Neural cell (in vitro differentiated cells): ENCODE measurements around the gene CRYM.

ENCODE experiments used
- EP300 ChIP-seq: fragments of 450-650 bp; conservative IDR thresholded peaks from 2 replicates; pipeline ENCODE4 v1.6.1; 2014; ENCODE audit warnings: antibody characterized with exemption, mild to moderate bottlenecking, moderate library complexity; ENCODE audit not compliant: poor library complexity, severe bottlenecking
- EZH2 ChIP-seq: fragments of 200-600, 300-800 bp; shearing (Covaris generic), sonication (generic); IDR thresholded peaks from 2 replicates; pipeline ENCODE4 v1.6.1; 2014; ENCODE audit warnings: antibody characterized with exemption, low read length, borderline replicate concordance, mild to moderate bottlenecking; ENCODE audit not compliant: insufficient read depth, poor library complexity, severe bottlenecking
- MXI1 ChIP-seq: fragments of 450-650 bp; conservative IDR thresholded peaks from 2 replicates; pipeline ENCODE4 v1.6.1; 2014; ENCODE audit warnings: antibody characterized with exemption, mild to moderate bottlenecking; ENCODE audit not compliant: poor library complexity, severe bottlenecking
- POLR2AphosphoS5 ChIP-seq: IDR thresholded peaks from 2 replicates; pipeline ENCODE4 v1.6.1; 2012
- RAD21 ChIP-seq: fragments of 450-650 bp; conservative IDR thresholded peaks from 2 replicates; pipeline ENCODE4 v1.6.1; 2014; ENCODE audit warnings: antibody characterized with exemption, mild to moderate bottlenecking, moderate library complexity
- SMC3 ChIP-seq: fragments of 450-650 bp; conservative IDR thresholded peaks from 2 replicates; pipeline ENCODE4 v1.6.1; 2014; ENCODE audit warnings: antibody characterized with exemption, mild to moderate bottlenecking, moderate library complexity; ENCODE audit not compliant: poor library complexity
- TAF1 ChIP-seq: IDR thresholded peaks from 2 replicates; pipeline ENCODE4 v1.6.1; 2012; ENCODE audit warnings: low read depth
- TF ChIP-seq, protein P1 (sequence below): fragments of 450-650 bp; IDR thresholded peaks from 2 replicates; pipeline ENCODE4 v1.5.1; 2014; ENCODE audit warnings: antibody characterized with exemption, mild to moderate bottlenecking, moderate library complexity; ENCODE audit not compliant: poor library complexity, severe bottlenecking
- TF ChIP-seq, protein P2 (sequence below): IDR thresholded peaks from 2 replicates; pipeline ENCODE4 v1.6.1; 2012; ENCODE audit warnings: borderline replicate concordance

DNA sequence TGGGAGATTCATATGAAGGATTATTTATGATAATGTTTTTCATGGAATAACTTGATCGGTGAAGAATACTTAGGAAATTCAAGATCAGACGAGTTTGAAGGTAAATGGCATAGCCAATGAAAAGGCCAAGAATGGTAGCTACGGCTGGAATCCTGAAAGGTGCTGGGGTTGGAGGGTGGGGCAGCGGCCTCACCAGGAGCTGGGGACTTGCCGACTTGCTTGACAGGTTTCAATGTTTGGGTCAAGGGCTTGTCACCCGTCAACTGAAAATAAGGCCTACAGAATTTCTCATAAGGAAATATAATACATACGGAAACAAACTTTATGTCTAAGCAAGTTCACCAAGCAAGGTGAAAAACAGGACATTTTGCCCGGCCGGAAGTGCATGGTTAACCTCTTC lies 9.9 kb downstream of the CRYM start:
- TF ChIP-seq, protein P1, sequence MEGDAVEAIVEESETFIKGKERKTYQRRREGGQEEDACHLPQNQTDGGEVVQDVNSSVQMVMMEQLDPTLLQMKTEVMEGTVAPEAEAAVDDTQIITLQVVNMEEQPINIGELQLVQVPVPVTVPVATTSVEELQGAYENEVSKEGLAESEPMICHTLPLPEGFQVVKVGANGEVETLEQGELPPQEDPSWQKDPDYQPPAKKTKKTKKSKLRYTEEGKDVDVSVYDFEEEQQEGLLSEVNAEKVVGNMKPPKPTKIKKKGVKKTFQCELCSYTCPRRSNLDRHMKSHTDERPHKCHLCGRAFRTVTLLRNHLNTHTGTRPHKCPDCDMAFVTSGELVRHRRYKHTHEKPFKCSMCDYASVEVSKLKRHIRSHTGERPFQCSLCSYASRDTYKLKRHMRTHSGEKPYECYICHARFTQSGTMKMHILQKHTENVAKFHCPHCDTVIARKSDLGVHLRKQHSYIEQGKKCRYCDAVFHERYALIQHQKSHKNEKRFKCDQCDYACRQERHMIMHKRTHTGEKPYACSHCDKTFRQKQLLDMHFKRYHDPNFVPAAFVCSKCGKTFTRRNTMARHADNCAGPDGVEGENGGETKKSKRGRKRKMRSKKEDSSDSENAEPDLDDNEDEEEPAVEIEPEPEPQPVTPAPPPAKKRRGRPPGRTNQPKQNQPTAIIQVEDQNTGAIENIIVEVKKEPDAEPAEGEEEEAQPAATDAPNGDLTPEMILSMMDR = no peak
- TF ChIP-seq POLR2AphosphoS5 (no peak), EZH2 (no peak), MXI1 (no peak), SMC3 (no peak), EP300 (no peak), RAD21 (no peak), TAF1 (no peak)
- TF ChIP-seq, protein P2, sequence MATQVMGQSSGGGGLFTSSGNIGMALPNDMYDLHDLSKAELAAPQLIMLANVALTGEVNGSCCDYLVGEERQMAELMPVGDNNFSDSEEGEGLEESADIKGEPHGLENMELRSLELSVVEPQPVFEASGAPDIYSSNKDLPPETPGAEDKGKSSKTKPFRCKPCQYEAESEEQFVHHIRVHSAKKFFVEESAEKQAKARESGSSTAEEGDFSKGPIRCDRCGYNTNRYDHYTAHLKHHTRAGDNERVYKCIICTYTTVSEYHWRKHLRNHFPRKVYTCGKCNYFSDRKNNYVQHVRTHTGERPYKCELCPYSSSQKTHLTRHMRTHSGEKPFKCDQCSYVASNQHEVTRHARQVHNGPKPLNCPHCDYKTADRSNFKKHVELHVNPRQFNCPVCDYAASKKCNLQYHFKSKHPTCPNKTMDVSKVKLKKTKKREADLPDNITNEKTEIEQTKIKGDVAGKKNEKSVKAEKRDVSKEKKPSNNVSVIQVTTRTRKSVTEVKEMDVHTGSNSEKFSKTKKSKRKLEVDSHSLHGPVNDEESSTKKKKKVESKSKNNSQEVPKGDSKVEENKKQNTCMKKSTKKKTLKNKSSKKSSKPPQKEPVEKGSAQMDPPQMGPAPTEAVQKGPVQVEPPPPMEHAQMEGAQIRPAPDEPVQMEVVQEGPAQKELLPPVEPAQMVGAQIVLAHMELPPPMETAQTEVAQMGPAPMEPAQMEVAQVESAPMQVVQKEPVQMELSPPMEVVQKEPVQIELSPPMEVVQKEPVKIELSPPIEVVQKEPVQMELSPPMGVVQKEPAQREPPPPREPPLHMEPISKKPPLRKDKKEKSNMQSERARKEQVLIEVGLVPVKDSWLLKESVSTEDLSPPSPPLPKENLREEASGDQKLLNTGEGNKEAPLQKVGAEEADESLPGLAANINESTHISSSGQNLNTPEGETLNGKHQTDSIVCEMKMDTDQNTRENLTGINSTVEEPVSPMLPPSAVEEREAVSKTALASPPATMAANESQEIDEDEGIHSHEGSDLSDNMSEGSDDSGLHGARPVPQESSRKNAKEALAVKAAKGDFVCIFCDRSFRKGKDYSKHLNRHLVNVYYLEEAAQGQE = no peak
